A549 (cell line): Measurements from ENCODE around the gene WASF3. TPM values are rescaled to one million over a fixed set of nuclear protein-coding genes. Genes with fewer than 3 reads are reported as not detected.

Experiments used
- ATAC-seq, 2 experiments: fragments of 200-7000 bp in 1 of 2; fragments of >200 bp in 1 of 2; cut with Nextera tagmentation in 1 of 2; cut with Tn5 transposase in 1 of 2; 3 replicates each; pipeline versions ENCODE4 v1.8.0 to v1.9.1; 2018 to 2020; ENCODE audit warnings: mild to moderate bottlenecking in 1 of 2, moderate library complexity in 1 of 2
- CTCF ChIA-PET: fragments of 300-600 bp; sonication (Branson Sonifier 250); formaldehyde crosslinking; extraction: SDS; loops from one replicate; lab custom pipeline; 2021; ENCODE audit warnings: antibody characterized with exemption, inconsistent platforms; lab: Yijun Ruan, JAX
- POLR2A ChIA-PET: fragments of 350-600 bp; formaldehyde crosslinking; extraction: SDS; loops from one replicate; lab custom pipeline; 2021; ENCODE audit warnings: antibody characterized with exemption, inconsistent platforms; lab: Yijun Ruan, JAX
- DNase-seq, 2 experiments: peaks; one replicate each; pipeline versions ENCODE4 v3.0.0 to v3.0.0-alpha.2; 2011 to 2016; ENCODE audit warnings: low read depth in 1 of 2, low spot score in 1 of 2
- FAIRE-seq: peaks from 2 replicates; lab custom pipeline; 2011; peaks lifted over from hg19 to GRCh38; lab: Jason Lieb, UNC
- H3K27ac ChIP-seq, 2 experiments: fragments of >200 bp; sonication (Bioruptor Twin); formaldehyde crosslinking; 3 replicates each; pipeline ENCODE4 v1.5.1; 2016 to 2017
- H3K4me1 ChIP-seq: fragments of >200 bp; sonication (Bioruptor Twin); formaldehyde crosslinking; 3 replicates; pipeline ENCODE4 v1.6.1; 2016
- H3K4me2 ChIP-seq: fragments of >200 bp; sonication (Bioruptor Twin); formaldehyde crosslinking; 3 replicates; pipeline ENCODE4 v1.6.1; 2016
- H3K4me3 ChIP-seq: fragments of >200 bp; sonication (Bioruptor Twin); formaldehyde crosslinking; 3 replicates; pipeline ENCODE4 v1.5.1; 2016
- H3K9me3 ChIP-seq: fragments of >200 bp; sonication (Bioruptor Twin); formaldehyde crosslinking; 3 replicates; pipeline ENCODE4 v1.6.1; 2016
- BHLHE40 ChIP-seq: IDR thresholded peaks from 2 replicates; pipeline ENCODE4 v1.6.1; 2012; ENCODE audit warnings: low read depth, low read length, inconsistent platforms
- CBX2 ChIP-seq: fragments of 200-600 bp; sonication (generic); IDR thresholded peaks from 2 replicates; pipeline ENCODE4 v1.6.1; 2016; ENCODE audit warnings: low read depth, mild to moderate bottlenecking, borderline replicate concordance
- E2F6 ChIP-seq: IDR thresholded peaks from 2 replicates; pipeline ENCODE4 v1.6.1; 2012; ENCODE audit warnings: low read depth, borderline replicate concordance
- EHF ChIP-seq: fragments of 250-450 bp; sonication (Bioruptor Pico); IDR thresholded peaks from 2 replicates; pipeline ENCODE4 v1.5.0; 2020; ENCODE audit warnings: mild to moderate bottlenecking
- EHMT2 ChIP-seq: fragments of 200-600 bp; sonication (generic); IDR thresholded peaks from 2 replicates; pipeline ENCODE4 v1.6.1; 2016; ENCODE audit warnings: antibody characterized with exemption, low read depth, mild to moderate bottlenecking, moderate library complexity
- FOXS1 ChIP-seq: fragments of 250-450 bp; sonication (Bioruptor Pico); IDR thresholded peaks from 2 replicates; pipeline ENCODE4 v1.5.0; 2020; ENCODE audit warnings: mild to moderate bottlenecking, moderate library complexity
- GATA3 ChIP-seq: IDR thresholded peaks from 2 replicates; pipeline ENCODE4 v1.6.1; 2012; ENCODE audit warnings: borderline replicate concordance
- HES2 ChIP-seq: fragments of >200 bp; sonication (Bioruptor Twin); formaldehyde crosslinking; IDR thresholded peaks from 2 replicates; pipeline ENCODE4 v1.6.1; 2016
- HEYL ChIP-seq: fragments of 250-450 bp; sonication (Bioruptor Pico); IDR thresholded peaks from 2 replicates; pipeline ENCODE4 v1.8.0; 2021; ENCODE audit warnings: mild to moderate bottlenecking, moderate library complexity
- HOXA7 ChIP-seq: fragments of 250-450 bp; sonication (Bioruptor Pico); IDR thresholded peaks from 2 replicates; pipeline ENCODE4 v1.5.0; 2020; ENCODE audit warnings: mild to moderate bottlenecking, moderate library complexity
- JUN ChIP-seq, 2 experiments: fragments of >200 bp; sonication (Bioruptor Twin); formaldehyde crosslinking; IDR thresholded peaks; 2 replicates in 1 of 2; 3 replicates in 1 of 2; pipeline ENCODE4 v1.6.1; 2016 to 2017
- JUNB ChIP-seq: fragments of >200 bp; sonication (Bioruptor Twin); formaldehyde crosslinking; IDR thresholded peaks from 2 replicates; pipeline ENCODE4 v1.6.1; 2016
- KDM1A ChIP-seq: fragments of 200-600 bp; sonication (generic); IDR thresholded peaks from 2 replicates; pipeline ENCODE4 v1.6.1; 2016; ENCODE audit warnings: low read depth, mild to moderate bottlenecking
- MAFK ChIP-seq: fragments of 450-650 bp; IDR thresholded peaks from 2 replicates; pipeline ENCODE4 v1.6.1; 2014; ENCODE audit not compliant: partially characterized antibody
- MYC ChIP-seq: IDR thresholded peaks from 2 replicates; pipeline ENCODE4 v1.6.1; 2012; ENCODE audit warnings: mild to moderate bottlenecking, inconsistent platforms, low read length, improper control_type of control experiment, borderline replicate concordance
- NPAS2 ChIP-seq: fragments of 250-450 bp; sonication (Bioruptor Pico); IDR thresholded peaks from 2 replicates; pipeline ENCODE4 v1.8.0; 2022; ENCODE audit warnings: mild to moderate bottlenecking, moderate library complexity, borderline replicate concordance
- NR3C1 ChIP-seq: fragments of >200 bp; sonication (Bioruptor Twin); formaldehyde crosslinking; IDR thresholded peaks from 3 replicates; pipeline ENCODE4 v1.6.1; 2017
- PBX3 ChIP-seq: IDR thresholded peaks from 2 replicates; pipeline ENCODE4 v1.6.1; 2012
- POLR2A ChIP-seq: IDR thresholded peaks from 2 replicates; pipeline ENCODE4 v1.6.1; 2012; ENCODE audit warnings: mild to moderate bottlenecking, low read length
- RFX5 ChIP-seq: fragments of 450-650 bp; IDR thresholded peaks from 2 replicates; pipeline ENCODE4 v1.7.1; 2014; ENCODE audit warnings: antibody characterized with exemption, mild to moderate bottlenecking, moderate library complexity
- RNF2 ChIP-seq: fragments of 200-600 bp; sonication (generic); IDR thresholded peaks from 2 replicates; pipeline ENCODE4 v1.6.1; 2016; ENCODE audit warnings: low read depth, mild to moderate bottlenecking, antibody characterized with exemption, moderate library complexity, borderline replicate concordance
- SMC3 ChIP-seq: fragments of >200 bp; sonication (Bioruptor Twin); formaldehyde crosslinking; IDR thresholded peaks from 3 replicates; pipeline ENCODE4 v1.6.1; 2018; ENCODE audit warnings: inconsistent platforms
- SREBF2 ChIP-seq: fragments of 450-650 bp; IDR thresholded peaks from 2 replicates; pipeline ENCODE4 v1.6.1; 2014; ENCODE audit warnings: mild to moderate bottlenecking, moderate library complexity
- TFCP2L1 ChIP-seq: fragments of 250-450 bp; sonication (Bioruptor Pico); IDR thresholded peaks from 2 replicates; pipeline ENCODE4 v1.5.0; 2021; ENCODE audit warnings: mild to moderate bottlenecking
- USF2 ChIP-seq: fragments of 450-650 bp; IDR thresholded peaks from 2 replicates; pipeline ENCODE4 v1.6.1; 2014; ENCODE audit warnings: antibody characterized with exemption
- WGBS: methylation state at CpG from one replicate; pipeline ENCODE4 v1.1.6; 2017; ENCODE audit errors: missing lambda C conversion rate; 5-methylcytosine and 5-hydroxymethylcytosine counted together
- polyA plus RNA-seq, 4 experiments: library from polyadenylated mRNA; depleted of rRNA in 3 of 4; stranded (reverse); fragments of >200 nt; fragmentation: RNase III in 1 of 4; extraction: RNeasy Plus Mini Kit Qiagen cat#74134 plus additional on column Dnase treatment in 1 of 4; gene quantifications; 2 replicates in 3 of 4; 3 replicates in 1 of 4; pipeline ENCODE4 v1.2.3, GENCODE V29; 2011 to 2017
- TF ChIP-seq, protein P1 (sequence below): fragments of >200 bp; sonication (Bioruptor Twin); formaldehyde crosslinking; IDR thresholded peaks from 3 replicates; pipeline ENCODE4 v1.6.1; 2016
- TF ChIP-seq, protein P2 (sequence below): fragments of 150-350 bp; IDR thresholded peaks from 2 replicates; pipeline ENCODE4 v1.6.1; 2014; ENCODE audit warnings: low read depth, mild to moderate bottlenecking, low read length
- TF ChIP-seq, protein P3 (sequence below): fragments of 200-600 bp; sonication (generic); IDR thresholded peaks from 2 replicates; pipeline ENCODE4 v1.6.1; 2016; ENCODE audit warnings: antibody characterized with exemption, mild to moderate bottlenecking, moderate library complexity

Gene WASF3
- polyA plus RNA-seq, 2 of the 4 experiments (the other 2 are of a cell fraction) = 0.09 to 0.56 TPM

- CTCF ChIA-PET = no interaction called here
- no peak overlapping the region for H3K4me3 ChIP-seq
- DNase-seq (no peak), ATAC-seq (no peak), FAIRE-seq (no peak)
- POLR2A ChIA-PET = no interaction called here
- H3K4me2 ChIP-seq = no peak overlapping the region
- H3K27ac ChIP-seq = no peak overlapping the region
- TF ChIP-seq HOXA7 (no peak), MYC (no peak), KDM1A (no peak), HEYL (CRISPR knock-in tag) (no peak), RNF2 (no peak), NPAS2 (CRISPR knock-in tag) (no peak), MAFK (no peak), SMC3 (no peak), E2F6 (no peak), BHLHE40 (no peak), GATA3 (no peak), JUN (IDR thresholded peaks at IDR 0.05) (no peak), FOXS1 (CRISPR knock-in tag) (no peak), EHF (no peak), POLR2A (no peak)
- TF ChIP-seq, protein P1, sequence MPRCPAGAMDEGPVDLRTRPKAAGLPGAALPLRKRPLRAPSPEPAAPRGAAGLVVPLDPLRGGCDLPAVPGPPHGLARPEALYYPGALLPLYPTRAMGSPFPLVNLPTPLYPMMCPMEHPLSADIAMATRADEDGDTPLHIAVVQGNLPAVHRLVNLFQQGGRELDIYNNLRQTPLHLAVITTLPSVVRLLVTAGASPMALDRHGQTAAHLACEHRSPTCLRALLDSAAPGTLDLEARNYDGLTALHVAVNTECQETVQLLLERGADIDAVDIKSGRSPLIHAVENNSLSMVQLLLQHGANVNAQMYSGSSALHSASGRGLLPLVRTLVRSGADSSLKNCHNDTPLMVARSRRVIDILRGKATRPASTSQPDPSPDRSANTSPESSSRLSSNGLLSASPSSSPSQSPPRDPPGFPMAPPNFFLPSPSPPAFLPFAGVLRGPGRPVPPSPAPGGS = no peak
- TF ChIP-seq, all 56 proteins: peak for 0
- H3K4me1 ChIP-seq = no peaks in the 10 kb centered on the region
- H3K9me3 ChIP-seq = 0 out of 3 replicates have a peak, but pooled peaks cover 4% of the 10 kb centered on the region
These were observed 89.1 kb downstream of the WASF3 start for GRCh38 chr13:26646603-26647002.

- ATAC-seq = no peak
- POLR2A ChIA-PET = no interaction called here
- no peak overlapping the region for H3K4me2 ChIP-seq
- H3K4me3 ChIP-seq = no peak overlapping the region
- no peaks in the 10 kb centered on the region for H3K4me1 ChIP-seq
- DNase-seq = no peak
- 80% methylated on average over 1 of the region's 1 CpG for whole genome bisulfite sequencing
- no peak overlapping the region for H3K27ac ChIP-seq
- TF ChIP-seq HOXA7 = no peak
- no peak for TF ChIP-seq TFCP2L1 (CRISPR knock-in tag)
- no peak for TF ChIP-seq NPAS2 (CRISPR knock-in tag)
- no peak for TF ChIP-seq EHMT2
- TF ChIP-seq FOXS1 (CRISPR knock-in tag) = no peak
- TF ChIP-seq SREBF2 = no peak
- no peak for TF ChIP-seq PBX3
- no peak for TF ChIP-seq HES2
- CTCF ChIA-PET = no interaction called here
- no peak for FAIRE-seq
- 0 out of 3 replicates have a peak, but pooled peaks cover 4% of the 10 kb centered on the region for H3K9me3 ChIP-seq
These were observed 93.8 kb downstream of the WASF3 start for GRCh38 chr13:26651234-26651633.

DNA sequence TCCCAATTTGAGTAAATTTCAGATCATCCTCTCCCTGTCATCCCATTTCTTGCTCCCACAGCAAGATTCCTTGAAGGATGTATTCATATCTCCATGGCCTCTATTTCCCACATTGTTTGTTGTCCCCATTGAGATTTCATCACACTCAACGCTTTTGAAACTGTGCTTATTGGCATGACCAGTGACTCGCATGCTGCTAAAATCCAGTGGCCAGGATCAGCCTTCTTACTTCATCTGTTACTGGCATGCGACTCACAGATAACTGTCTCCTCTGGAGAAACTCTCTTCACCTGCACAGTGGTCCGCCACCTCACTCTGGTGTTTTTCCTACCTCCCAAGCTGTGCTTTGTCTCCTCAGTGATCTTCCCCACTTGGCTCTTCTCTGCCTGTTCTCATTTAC is 95.8 kb downstream of the WASF3 start:
- FAIRE-seq (no peak), ATAC-seq (no peak), DNase-seq (no peak)
- no peak overlapping the region for H3K27ac ChIP-seq
- WGBS = 22% methylated on average over 4 of the region's 4 CpGs
- H3K4me1 ChIP-seq = no peaks in the 10 kb centered on the region
- 0 out of 3 replicates have a peak, but pooled peaks cover 4% of the 10 kb centered on the region for H3K9me3 ChIP-seq
- no peak overlapping the region for H3K4me3 ChIP-seq
- H3K4me2 ChIP-seq = no peak overlapping the region
- ChIA-PET CTCF (no interaction called here), POLR2A (no interaction called here)
- TF ChIP-seq CBX2 (no peak), E2F6 (no peak), EHF (no peak), RFX5 (no peak), JUNB (no peak), USF2 (no peak), NR3C1 (no peak)
- TF ChIP-seq, protein P2, sequence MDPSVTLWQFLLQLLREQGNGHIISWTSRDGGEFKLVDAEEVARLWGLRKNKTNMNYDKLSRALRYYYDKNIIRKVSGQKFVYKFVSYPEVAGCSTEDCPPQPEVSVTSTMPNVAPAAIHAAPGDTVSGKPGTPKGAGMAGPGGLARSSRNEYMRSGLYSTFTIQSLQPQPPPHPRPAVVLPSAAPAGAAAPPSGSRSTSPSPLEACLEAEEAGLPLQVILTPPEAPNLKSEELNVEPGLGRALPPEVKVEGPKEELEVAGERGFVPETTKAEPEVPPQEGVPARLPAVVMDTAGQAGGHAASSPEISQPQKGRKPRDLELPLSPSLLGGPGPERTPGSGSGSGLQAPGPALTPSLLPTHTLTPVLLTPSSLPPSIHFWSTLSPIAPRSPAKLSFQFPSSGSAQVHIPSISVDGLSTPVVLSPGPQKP = no peak
- TF ChIP-seq, protein P3, sequence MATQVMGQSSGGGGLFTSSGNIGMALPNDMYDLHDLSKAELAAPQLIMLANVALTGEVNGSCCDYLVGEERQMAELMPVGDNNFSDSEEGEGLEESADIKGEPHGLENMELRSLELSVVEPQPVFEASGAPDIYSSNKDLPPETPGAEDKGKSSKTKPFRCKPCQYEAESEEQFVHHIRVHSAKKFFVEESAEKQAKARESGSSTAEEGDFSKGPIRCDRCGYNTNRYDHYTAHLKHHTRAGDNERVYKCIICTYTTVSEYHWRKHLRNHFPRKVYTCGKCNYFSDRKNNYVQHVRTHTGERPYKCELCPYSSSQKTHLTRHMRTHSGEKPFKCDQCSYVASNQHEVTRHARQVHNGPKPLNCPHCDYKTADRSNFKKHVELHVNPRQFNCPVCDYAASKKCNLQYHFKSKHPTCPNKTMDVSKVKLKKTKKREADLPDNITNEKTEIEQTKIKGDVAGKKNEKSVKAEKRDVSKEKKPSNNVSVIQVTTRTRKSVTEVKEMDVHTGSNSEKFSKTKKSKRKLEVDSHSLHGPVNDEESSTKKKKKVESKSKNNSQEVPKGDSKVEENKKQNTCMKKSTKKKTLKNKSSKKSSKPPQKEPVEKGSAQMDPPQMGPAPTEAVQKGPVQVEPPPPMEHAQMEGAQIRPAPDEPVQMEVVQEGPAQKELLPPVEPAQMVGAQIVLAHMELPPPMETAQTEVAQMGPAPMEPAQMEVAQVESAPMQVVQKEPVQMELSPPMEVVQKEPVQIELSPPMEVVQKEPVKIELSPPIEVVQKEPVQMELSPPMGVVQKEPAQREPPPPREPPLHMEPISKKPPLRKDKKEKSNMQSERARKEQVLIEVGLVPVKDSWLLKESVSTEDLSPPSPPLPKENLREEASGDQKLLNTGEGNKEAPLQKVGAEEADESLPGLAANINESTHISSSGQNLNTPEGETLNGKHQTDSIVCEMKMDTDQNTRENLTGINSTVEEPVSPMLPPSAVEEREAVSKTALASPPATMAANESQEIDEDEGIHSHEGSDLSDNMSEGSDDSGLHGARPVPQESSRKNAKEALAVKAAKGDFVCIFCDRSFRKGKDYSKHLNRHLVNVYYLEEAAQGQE = no peak
